HepG2 (cell line): ENCODE results near the gene DSCAM. TPM values are rescaled to one million over a fixed set of nuclear protein-coding genes. Genes with fewer than 3 reads are reported as not detected.

Source experiments
- ATAC-seq: fragments of 200-7000 bp; cut with Tn5 transposase; 3 replicates; pipeline ENCODE4 v1.9.1; 2020; ENCODE audit warnings: mild to moderate bottlenecking, moderate library complexity
- BruUV-seq: library from RNA; stranded (reverse); fragments of 400-500 nt; replicated peaks from 2 replicates; lab custom pipeline; 2021; lab: Mats Ljungman, UMichigan
- CTCF ChIA-PET: fragments of 300-600 bp; formaldehyde crosslinking; extraction: SDS; loops from one replicate; lab custom pipeline; 2021; ENCODE audit warnings: low total read pairs, inconsistent platforms, low intra/inter-chr PET ratio; lab: Yijun Ruan, JAX
- POLR2A ChIA-PET: fragments of 350-600 bp; sonication (Branson Sonifier 250); formaldehyde crosslinking; loops from one replicate; lab custom pipeline; 2020; ENCODE audit warnings: antibody characterized with exemption, inconsistent platforms; lab: Yijun Ruan, JAX
- DNase-seq: peaks from one replicate; pipeline ENCODE4 v3.0.0-alpha.2; 2015; ENCODE audit warnings: low spot score
- FAIRE-seq: peaks from 3 replicates; lab custom pipeline; 2011; peaks lifted over from hg19 to GRCh38; lab: Jason Lieb, UNC
- H2AFZ ChIP-seq: one replicate; pipeline ENCODE4 v1.6.1; 2011; ENCODE audit warnings: low read length, inconsistent platforms
- H3K27ac ChIP-seq: fragments of 300-600 bp; 3 replicates; pipeline ENCODE4 v1.8.0; 2011; ENCODE audit warnings: mixed run types, mild to moderate bottlenecking, mixed read lengths, low read length, inconsistent platforms; ENCODE audit not compliant: insufficient read depth; ENCODE audit errors: extremely low read length
- H3K27me3 ChIP-seq, 2 experiments: fragments of 200-600 bp in 1 of 2; 2 replicates in 1 of 2; 3 replicates in 1 of 2; pipeline versions ENCODE4 v1.6.0 to v1.8.0; 2011; ENCODE audit warnings: low read length in 2 of 2, mild to moderate bottlenecking in 2 of 2, moderate library complexity in 2 of 2, inconsistent platforms in 1 of 2; ENCODE audit not compliant: insufficient read depth in 2 of 2, control insufficient read depth in 1 of 2
- H3K36me3 ChIP-seq, 2 experiments: fragments of 200-600 bp in 1 of 2; replicated peaks in 1 of 2; 2 replicates in 1 of 2; 3 replicates in 1 of 2; pipeline versions ENCODE4 v1.5.1 to v1.8.0; 2011; ENCODE audit warnings: low read length in 2 of 2, inconsistent platforms in 1 of 2; ENCODE audit not compliant: insufficient read depth in 2 of 2, control insufficient read depth in 1 of 2
- H3K4me1 ChIP-seq: 2 replicates; pipeline ENCODE4 v1.5.1; 2012; ENCODE audit warnings: low read length, inconsistent platforms; ENCODE audit not compliant: insufficient read depth
- H3K4me2 ChIP-seq: 2 replicates; pipeline ENCODE4 v1.6.0; 2011; ENCODE audit warnings: low read depth, low read length, inconsistent platforms
- H3K4me3 ChIP-seq, 3 experiments: fragments of 200-600 bp in 1 of 3; sonication (generic), shearing (Covaris generic) in 1 of 3; replicated peaks in 1 of 3; 2 replicates each; pipeline ENCODE4 v1.5.1; 2011 to 2016; ENCODE audit warnings: low read length in 3 of 3, inconsistent platforms in 2 of 3, low read depth in 2 of 3, mild to moderate bottlenecking in 2 of 3, control low read depth in 1 of 3, mixed read lengths in 1 of 3; ENCODE audit not compliant: insufficient read depth in 1 of 3
- H3K79me2 ChIP-seq: one replicate; pipeline ENCODE4 v1.6.1; 2011; ENCODE audit warnings: low read length, inconsistent platforms; ENCODE audit not compliant: insufficient read depth
- H3K9ac ChIP-seq: 2 replicates; pipeline ENCODE4 v1.6.0; 2011; ENCODE audit warnings: mild to moderate bottlenecking, low read depth, low read length, inconsistent platforms; ENCODE audit not compliant: insufficient read depth
- H3K9me3 ChIP-seq: 2 replicates; pipeline ENCODE4 v1.5.1; 2012; ENCODE audit warnings: mild to moderate bottlenecking, low read length
- H4K20me1 ChIP-seq: 2 replicates; pipeline ENCODE4 v1.6.0; 2011; ENCODE audit warnings: inconsistent platforms, mild to moderate bottlenecking, low read length, moderate library complexity; ENCODE audit not compliant: insufficient read depth
- HDAC1 ChIP-seq: sonication (generic); formaldehyde crosslinking; IDR thresholded peaks from 2 replicates; pipeline ENCODE4 v1.5.1; 2020; ENCODE audit warnings: mild to moderate bottlenecking, missing genetic modification reagents
- KLF6 ChIP-seq: IDR thresholded peaks from 2 replicates; pipeline ENCODE4 v1.8.0; 2016; ENCODE audit warnings: missing biosample characterization, missing genetic modification reagents
- NFE2 ChIP-seq: sonication (generic); formaldehyde crosslinking; IDR thresholded peaks from 2 replicates; pipeline ENCODE4 v1.4.0; 2020; ENCODE audit warnings: missing genetic modification reagents
- SMAD9 ChIP-seq: sonication (generic); formaldehyde crosslinking; IDR thresholded peaks from 2 replicates; pipeline ENCODE4 v1.5.1; 2020; ENCODE audit warnings: mild to moderate bottlenecking, missing genetic modification reagents
- TRIM24 ChIP-seq: sonication (generic); formaldehyde crosslinking; IDR thresholded peaks from 2 replicates; pipeline ENCODE4 v1.8.0; 2022; ENCODE audit warnings: mild to moderate bottlenecking, missing genetic modification reagents
- ZFYVE20 ChIP-seq: sonication (generic); formaldehyde crosslinking; IDR thresholded peaks from 2 replicates; pipeline ENCODE4 v1.8.0; 2023; ENCODE audit warnings: low read depth, mild to moderate bottlenecking, moderate library complexity, missing genetic modification reagents, borderline replicate concordance
- ZMAT5 ChIP-seq: sonication (generic); formaldehyde crosslinking; IDR thresholded peaks from 2 replicates; pipeline ENCODE4 v1.5.0; 2020; ENCODE audit warnings: mild to moderate bottlenecking, low read depth, missing genetic modification reagents, borderline replicate concordance
- ZNF597 ChIP-seq: sonication (generic); formaldehyde crosslinking; IDR thresholded peaks from 2 replicates; pipeline ENCODE4 v1.5.0; 2020; ENCODE audit warnings: missing genetic modification reagents
- WGBS: methylation state at CpG from one replicate; pipeline ENCODE4 v1.1.6; 2017; ENCODE audit warnings: low lambda C conversion rate; 5-methylcytosine and 5-hydroxymethylcytosine counted together
- in situ Hi-C: cut with HindIII; loops from 2 replicates; pipeline ENCODE4 v1.10.0; 2017; ENCODE audit warnings: low pct_unique_long_range_greater_than_20kb; ENCODE audit not compliant: extremely low pct_ligation_motif_present
- intact Hi-C: fragments of 100-400 bp; cut with micrococcal nuclease; formaldehyde crosslinking; loops from one replicate; pipeline ENCODE4 v1.10.0; 2022; ENCODE audit not compliant: unreplicated experiment
- polyA plus RNA-seq, 8 experiments: library from polyadenylated mRNA; depleted of rRNA in 3 of 8; stranded (reverse) in 7 of 8; unstranded in 1 of 8; fragments of >200 nt; fragmentation: Illumina TruSeq in 4 of 8; extraction: Trizol in 4 of 8; gene quantifications; 2 replicates each; pipeline versions ENCODE4 v1.2.1 to v1.2.3, GENCODE V29; 2011 to 2016; ENCODE audit warnings: low read depth in 4 of 8, missing spikeins in 1 of 8, mixed read lengths in 1 of 8; ENCODE audit not compliant: insufficient read depth in 1 of 8
- total RNA-seq, 5 experiments: library from RNA; depleted of rRNA; stranded (reverse); fragments of >200 nt; fragmentation: Illumina TruSeq; extraction: Trizol; gene quantifications; 2 replicates each; pipeline ENCODE4 v1.2.3, GENCODE V29; 2016; ENCODE audit warnings: low read depth in 1 of 5
- TF ChIP-seq, protein P1 (sequence below): sonication (generic); formaldehyde crosslinking; IDR thresholded peaks from 2 replicates; pipeline ENCODE4 v1.4.0; 2020; ENCODE audit warnings: missing genetic modification reagents

DSCAM gene
- total and polyA plus RNA-seq, 2 of the 13 experiments (the other 11 are each of a cell fraction or from before 2014, with no cell fraction given) = not detected

DNA sequence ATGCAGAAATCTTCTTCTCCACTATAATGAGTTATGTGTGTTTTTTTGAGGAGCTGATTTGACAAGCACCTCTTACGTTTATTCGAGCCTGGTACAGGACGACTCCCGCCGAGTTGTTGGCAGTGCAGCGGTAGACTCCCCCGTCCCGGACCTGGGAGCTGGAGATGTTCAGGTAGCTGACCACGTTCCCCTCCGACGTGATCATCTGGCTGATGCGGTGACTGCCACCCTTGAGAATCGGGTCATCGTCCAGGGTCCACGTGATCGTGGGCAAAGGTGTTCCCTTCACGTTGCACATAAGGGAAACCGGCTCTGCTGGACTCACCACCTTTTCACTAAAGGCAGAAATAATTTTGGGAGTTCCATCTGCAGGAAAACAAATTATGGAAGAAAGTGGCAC, 507.9 kb downstream of the DSCAM start:
- in situ Hi-C loops = no loop called here
- H3K9ac ChIP-seq = no peak overlapping the region
- H3K9me3 ChIP-seq = peaks cover 68% of the 10 kb centered on the region
- ChIA-PET CTCF (no interaction called here), POLR2A (no interaction called here)
- 36% methylated on average over 15 of the region's 18 CpGs for WGBS
- no peak overlapping the region for H3K4me2 ChIP-seq
- intact Hi-C loops = no loop called here
- no peaks in the 10 kb centered on the region for H3K4me1 ChIP-seq
- FAIRE-seq (no peak), DNase-seq (no peak), ATAC-seq (no peak)
- BruUV-seq = no TSS peak
- no peak overlapping the region for H3K27ac ChIP-seq
- no peaks in the 10 kb centered on the region for H3K79me2 ChIP-seq
- H4K20me1 ChIP-seq = no peaks in the 10 kb centered on the region
- TF ChIP-seq TRIM24 (CRISPR knock-in tag) (no peak), SMAD9 (CRISPR knock-in tag) (no peak), NFE2 (CRISPR knock-in tag) (no peak), ZMAT5 (CRISPR knock-in tag) (no peak), ZNF597 (CRISPR knock-in tag) (no peak), HDAC1 (CRISPR knock-in tag) (no peak), KLF6 (CRISPR knock-in tag) (no peak), ZFYVE20 (no peak)
- TF ChIP-seq, protein P1, sequence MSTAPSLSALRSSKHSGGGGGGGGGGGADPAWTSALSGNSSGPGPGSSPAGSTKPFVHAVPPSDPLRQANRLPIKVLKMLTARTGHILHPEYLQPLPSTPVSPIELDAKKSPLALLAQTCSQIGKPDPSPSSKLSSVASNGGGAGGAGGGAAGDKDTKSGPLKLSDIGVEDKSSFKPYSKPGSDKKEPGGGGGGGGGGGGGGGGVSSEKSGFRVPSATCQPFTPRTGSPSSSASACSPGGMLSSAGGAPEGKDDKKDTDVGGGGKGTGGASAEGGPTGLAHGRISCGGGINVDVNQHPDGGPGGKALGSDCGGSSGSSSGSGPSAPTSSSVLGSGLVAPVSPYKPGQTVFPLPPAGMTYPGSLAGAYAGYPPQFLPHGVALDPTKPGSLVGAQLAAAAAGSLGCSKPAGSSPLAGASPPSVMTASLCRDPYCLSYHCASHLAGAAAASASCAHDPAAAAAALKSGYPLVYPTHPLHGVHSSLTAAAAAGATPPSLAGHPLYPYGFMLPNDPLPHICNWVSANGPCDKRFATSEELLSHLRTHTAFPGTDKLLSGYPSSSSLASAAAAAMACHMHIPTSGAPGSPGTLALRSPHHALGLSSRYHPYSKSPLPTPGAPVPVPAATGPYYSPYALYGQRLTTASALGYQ (CRISPR knock-in tag) = no peak
- no peak overlapping the region for H3K4me3 ChIP-seq
- no peaks in the 10 kb centered on the region for H3K27me3 ChIP-seq
- no peaks in the 10 kb centered on the region for H3K36me3 ChIP-seq
- no peak overlapping the region for H2AFZ ChIP-seq
